ENCODE data around the gene SPEN. TPM values are rescaled to one million over a fixed set of nuclear protein-coding genes. Genes with fewer than 3 reads are reported as not detected.

SPEN gene
- total RNA-seq, 1 donor from 2014 or later = 24.0 TPM

GRCh38 chr1:15949453-15950245, 102.1 kb downstream of the SPEN start:
- no peaks in the 10 kb centered on the region for H3K27me3 ChIP-seq (ENCODE audit: control insufficient read depth, insufficient read depth, low read length)
- TF ChIP-seq CTCF (IDR thresholded peaks at IDR 0.05; ENCODE audit: insufficient read depth, low read length, poor library complexity, severe bottlenecking) = no peak
- peak; percentile 90 for DNase-seq (ENCODE audit: low read depth)
- peaks cover 3% of the 10 kb centered on the region for H3K36me3 ChIP-seq (ENCODE audit: control insufficient read depth, insufficient read depth, low read length)
- H3K4me3 ChIP-seq (ENCODE audit: low read depth, low read length) = no peak overlapping the region

GRCh38 chr1:15950302-15950701, 102.8 kb downstream of the SPEN start:
- TF ChIP-seq CTCF (IDR thresholded peaks at IDR 0.05; ENCODE audit: insufficient read depth, low read length, poor library complexity, severe bottlenecking) = no peak
- no peak for DNase-seq (ENCODE audit: low read depth)
- H3K36me3 ChIP-seq (ENCODE audit: control insufficient read depth, insufficient read depth, low read length) = peaks cover 3% of the 10 kb centered on the region
- H3K27me3 ChIP-seq (ENCODE audit: control insufficient read depth, insufficient read depth, low read length) = no peaks in the 10 kb centered on the region
- H3K4me3 ChIP-seq (ENCODE audit: low read depth, low read length) = no peak overlapping the region

GRCh38 chr1:15950763-15951295, 103.3 kb downstream of the SPEN start:
- no peak for DNase-seq (ENCODE audit: low read depth)
- H3K36me3 ChIP-seq (ENCODE audit: control insufficient read depth, insufficient read depth, low read length) = peaks cover 3% of the 10 kb centered on the region
- H3K27me3 ChIP-seq (ENCODE audit: control insufficient read depth, insufficient read depth, low read length) = no peaks in the 10 kb centered on the region
- no peak overlapping the region for H3K4me3 ChIP-seq (ENCODE audit: low read depth, low read length)
- no peak for TF ChIP-seq CTCF (IDR thresholded peaks at IDR 0.05; ENCODE audit: insufficient read depth, low read length, poor library complexity, severe bottlenecking)

- Histone ChIP-seq H3K36me3 (ENCODE audit: control insufficient read depth, insufficient read depth, low read length) (peaks cover 3% of the 10 kb centered on the region), H3K27me3 (ENCODE audit: control insufficient read depth, insufficient read depth, low read length) (no peaks in the 10 kb centered on the region), H3K4me3 (ENCODE audit: low read depth, low read length) (no peak overlapping the region)
- TF ChIP-seq CTCF (IDR thresholded peaks at IDR 0.05; ENCODE audit: insufficient read depth, low read length, poor library complexity, severe bottlenecking) = no peak
- DNase-seq (ENCODE audit: low read depth) = no peak
Measured at GRCh38 chr1:15951341-15952153, 104.0 kb downstream of the SPEN start.

- H3K27me3 ChIP-seq (ENCODE audit: control insufficient read depth, insufficient read depth, low read length) = no peaks in the 10 kb centered on the region
- peak; percentile 93 for DNase-seq (ENCODE audit: low read depth)
- H3K4me3 ChIP-seq (ENCODE audit: low read depth, low read length) = no peak overlapping the region
- peaks cover 1% of the 10 kb centered on the region for H3K36me3 ChIP-seq (ENCODE audit: control insufficient read depth, insufficient read depth, low read length)
- peak; percentile 8 for TF ChIP-seq CTCF (IDR thresholded peaks at IDR 0.05; ENCODE audit: insufficient read depth, low read length, poor library complexity, severe bottlenecking)
Measured at GRCh38 chr1:15952317-15953258, 105.1 kb downstream of the SPEN start.

Data from kidney epithelial cell (primary cell).